PC-3 (cell line): Measurements from ENCODE around the gene PCCA. TPM values are rescaled to one million over a fixed set of nuclear protein-coding genes. Genes with fewer than 3 reads are reported as not detected.
"Not testable (repeated sequence)": the region's sequence is repeated elsewhere in the genome, so short reads cannot be mapped to it uniquely, and the experiment has no call there.

Source experiments
- ATAC-seq: fragments of 200-7000 bp; cut with Tn5 transposase; 2 replicates; pipeline ENCODE4 v1.9.1; 2020; ENCODE audit warnings: mild to moderate bottlenecking, moderate library complexity
- BruUV-seq: library from RNA; stranded (reverse); fragments of 400-500 nt; replicated peaks from 2 replicates; lab custom pipeline; 2021; lab: Mats Ljungman, UMichigan
- CTCF ChIA-PET: fragments of 300-600 bp; sonication (Branson Sonifier 250); formaldehyde crosslinking; loops from one replicate; lab custom pipeline; 2022; ENCODE audit warnings: antibody characterized with exemption; lab: Charles Lee
- POLR2A ChIA-PET: fragments of 300-600 bp; sonication (Branson Sonifier 250); formaldehyde crosslinking; loops from one replicate; lab custom pipeline; 2022; ENCODE audit warnings: antibody characterized with exemption; ENCODE audit not compliant: unreplicated experiment; lab: Charles Lee
- DNase-seq: peaks from one replicate; pipeline ENCODE4 v3.0.0-alpha.2; 2015
- H2AFZ ChIP-seq: fragments of 300-600 bp; sonication (generic); 2 replicates; pipeline ENCODE4 v1.6.0; 2016; ENCODE audit warnings: antibody characterized with exemption, low read length
- H3F3A ChIP-seq: fragments of 300-600 bp; sonication (generic); one replicate; pipeline ENCODE4 v1.6.0; 2017; ENCODE audit warnings: antibody characterized with exemption, low read length, control low read depth, mild to moderate bottlenecking; ENCODE audit not compliant: unreplicated experiment
- H3K27ac ChIP-seq: fragments of 300-600 bp; sonication (generic); 2 replicates; pipeline ENCODE4 v1.5.1; 2016; ENCODE audit warnings: mild to moderate bottlenecking, low read length
- H3K27me3 ChIP-seq: fragments of 300-600 bp; sonication (generic); 2 replicates; pipeline ENCODE4 v1.6.1; 2016; ENCODE audit warnings: low read length, mixed read lengths
- H3K36me3 ChIP-seq: fragments of 300-600 bp; sonication (generic); 2 replicates; pipeline ENCODE4 v1.6.1; 2016; ENCODE audit warnings: low read depth, mixed run types, low read length, mixed read lengths
- H3K4me1 ChIP-seq: fragments of 300-600 bp; sonication (generic); 2 replicates; pipeline ENCODE4 v1.5.1; 2016; ENCODE audit warnings: low read length; ENCODE audit not compliant: insufficient read depth
- H3K4me2 ChIP-seq: fragments of 300-600 bp; sonication (generic); 2 replicates; pipeline ENCODE4 v1.6.0; 2016; ENCODE audit warnings: low read length
- H3K4me3 ChIP-seq: fragments of 300-600 bp; sonication (generic); 2 replicates; pipeline ENCODE4 v1.5.1; 2016; ENCODE audit warnings: mild to moderate bottlenecking, low read length, mixed read lengths
- H3K79me2 ChIP-seq: fragments of 300-600 bp; sonication (generic); 2 replicates; pipeline ENCODE4 v1.6.1; 2017; ENCODE audit warnings: low read length, mixed read lengths
- H3K9ac ChIP-seq: fragments of 300-600 bp; sonication (generic); 2 replicates; pipeline ENCODE4 v1.6.0; 2016; ENCODE audit warnings: mild to moderate bottlenecking, low read length
- H3K9me2 ChIP-seq: fragments of 300-600 bp; sonication (generic); replicated peaks from 2 replicates; pipeline ENCODE4 v1.6.1; 2016; ENCODE audit warnings: mixed run types, low read length, mixed read lengths
- H3K9me3 ChIP-seq: fragments of 300-600 bp; sonication (generic); 2 replicates; pipeline ENCODE4 v1.6.1; 2016; ENCODE audit warnings: low read length, mixed read lengths
- H4K20me1 ChIP-seq: fragments of 300-600 bp; sonication (generic); 2 replicates; pipeline ENCODE4 v1.6.1; 2016; ENCODE audit warnings: low read length, mixed read lengths
- CTCF ChIP-seq: fragments of 300-600 bp; sonication (generic); conservative IDR thresholded peaks from 2 replicates; pipeline ENCODE4 v1.5.1; 2017; ENCODE audit warnings: antibody characterized with exemption, low read depth, mild to moderate bottlenecking, low read length
- EZH2 ChIP-seq: fragments of 300-600 bp; sonication (generic); IDR thresholded peaks from one replicate; pipeline ENCODE4 v1.6.1; 2017; ENCODE audit warnings: antibody characterized with exemption, mild to moderate bottlenecking, low read length; ENCODE audit not compliant: unreplicated experiment
- EZH2phosphoT487 ChIP-seq: fragments of 300-600 bp; sonication (generic); IDR thresholded peaks from 2 replicates; pipeline ENCODE4 v1.6.1; 2018; ENCODE audit warnings: mild to moderate bottlenecking, antibody characterized with exemption, low read length, borderline replicate concordance
- intact Hi-C: fragments of 100-400 bp; cut with micrococcal nuclease; formaldehyde crosslinking; loops from 2 replicates; pipeline ENCODE4 v1.9.0; 2023
- total RNA-seq: library from RNA; depleted of rRNA; stranded (reverse); fragments of >200 nt; gene quantifications from 2 replicates; pipeline ENCODE4 v1.2.3, GENCODE V29; 2014

PCCA gene
- total RNA-seq, 1 experiment from 2014 or later, result 10.5 TPM

- ChIA-PET CTCF (no interaction called here), POLR2A (no interaction called here)
- intact Hi-C loops, result no loop called here
- no peaks in the 10 kb centered on the region for H3K79me2 ChIP-seq
- no peaks in the 10 kb centered on the region for H3K4me1 ChIP-seq
- H2AFZ ChIP-seq, result no peak overlapping the region
- H3K36me3 ChIP-seq, result no peaks in the 10 kb centered on the region
- BruUV-seq, result no TSS peak
- DNase-seq, result no peak
- H3K9me3 ChIP-seq, result no peaks in the 10 kb centered on the region
- no peaks in the 10 kb centered on the region for H3F3A ChIP-seq
- no peak overlapping the region for H3K9ac ChIP-seq
- no peaks in the 10 kb centered on the region for H4K20me1 ChIP-seq
- ATAC-seq, result no peak
- no peak overlapping the region for H3K27ac ChIP-seq
- no peak overlapping the region for H3K4me2 ChIP-seq
- no peaks in the 10 kb centered on the region for H3K27me3 ChIP-seq
- TF ChIP-seq EZH2 (no peak), CTCF (no peak), EZH2phosphoT487 (no peak)
- H3K4me3 ChIP-seq, result no peak overlapping the region
- H3K9me2 ChIP-seq, result no peaks in the 10 kb centered on the region
Measured at GRCh38 chr13:100522618-100523309, 433.9 kb downstream of the PCCA start.

GRCh38 chr13:100523411-100523810 lies 434.5 kb downstream of the PCCA start:
- Histone ChIP-seq H3K4me2 (no peak overlapping the region), H3K4me3 (no peak overlapping the region), H3K9ac (no peak overlapping the region), H3F3A (no peaks in the 10 kb centered on the region), H2AFZ (no peak overlapping the region), H3K9me3 (no peaks in the 10 kb centered on the region), H3K27ac (no peak overlapping the region), H3K36me3 (no peaks in the 10 kb centered on the region), H3K79me2 (no peaks in the 10 kb centered on the region), H3K4me1 (no peaks in the 10 kb centered on the region), H4K20me1 (no peaks in the 10 kb centered on the region), H3K27me3 (no peaks in the 10 kb centered on the region), H3K9me2 (no peaks in the 10 kb centered on the region)
- DNase-seq (no peak), ATAC-seq (no peak)
- ChIA-PET CTCF (no interaction called here), POLR2A (no interaction called here)
- TF ChIP-seq EZH2phosphoT487 (no peak), CTCF (no peak), EZH2 (no peak)
- no TSS peak for BruUV-seq
- intact Hi-C loops, result no loop called here

GRCh38 chr13:100523981-100524386 lies 435.1 kb downstream of the PCCA start:
- ATAC-seq (no peak), DNase-seq (no peak)
- POLR2A ChIA-PET, result no interaction called here
- H3K4me3 ChIP-seq, result no peak overlapping the region
- H3K79me2 ChIP-seq, result no peaks in the 10 kb centered on the region
- no peaks in the 10 kb centered on the region for H3K9me3 ChIP-seq
- CTCF ChIA-PET, result no interaction called here
- intact Hi-C loops, result no loop called here
- no peak overlapping the region for H2AFZ ChIP-seq
- H3K27ac ChIP-seq, result no peak overlapping the region
- H3K4me1 ChIP-seq, result no peaks in the 10 kb centered on the region
- no peaks in the 10 kb centered on the region for H3K27me3 ChIP-seq
- H3K9ac ChIP-seq, result no peak overlapping the region
- H3K9me2 ChIP-seq, result no peaks in the 10 kb centered on the region
- no peaks in the 10 kb centered on the region for H4K20me1 ChIP-seq
- H3F3A ChIP-seq, result no peaks in the 10 kb centered on the region
- no peaks in the 10 kb centered on the region for H3K36me3 ChIP-seq
- TF ChIP-seq EZH2 (no peak), CTCF (no peak), EZH2phosphoT487 (no peak)
- BruUV-seq, result no TSS peak
- no peak overlapping the region for H3K4me2 ChIP-seq

GRCh38 chr13:100524688-100525087 lies 435.8 kb downstream of the PCCA start:
- CTCF ChIA-PET, result not testable (repeated sequence)

More at GRCh38 chr13:100524688-100525087, 435.8 kb downstream of the PCCA start:
- intact Hi-C loops, H3K36me3 ChIP-seq, H3K27ac ChIP-seq, DNase-seq, ATAC-seq, BruUV-seq, POLR2A ChIA-PET, H3K4me1 ChIP-seq, H3K79me2 ChIP-seq, H3K4me2 ChIP-seq, H4K20me1 ChIP-seq, H3K27me3 ChIP-seq, H3K9me3 ChIP-seq, H3K4me3 ChIP-seq, H3K9me2 ChIP-seq, H3K9ac ChIP-seq, H2AFZ ChIP-seq, H3F3A ChIP-seq: not testable (repeated sequence)
